H9 (cell line): ENCODE data around the gene CLOCK. TPM values are rescaled to one million over a fixed set of nuclear protein-coding genes. Genes with fewer than 3 reads are reported as not detected.

Experiments
- DNase-seq: peaks from one replicate; pipeline ENCODE4 v3.0.0-alpha.2; 2017
- H2AFZ ChIP-seq: one replicate; pipeline ENCODE4 v1.6.1; 2013; ENCODE audit warnings: mild to moderate bottlenecking, low read length, control low read depth, moderate library complexity
- H2AK5ac ChIP-seq: 2 replicates; pipeline ENCODE4 v1.6.1; 2013; ENCODE audit warnings: low read length, control low read depth, mixed read lengths; ENCODE audit not compliant: insufficient read length
- H2BK120ac ChIP-seq: one replicate; pipeline ENCODE4 v1.6.1; 2013; ENCODE audit warnings: low read depth, mild to moderate bottlenecking, low read length, control low read depth, inconsistent platforms; ENCODE audit not compliant: poor library complexity, severe bottlenecking
- H2BK12ac ChIP-seq: 2 replicates; pipeline ENCODE4 v1.6.1; 2013; ENCODE audit warnings: low read length, control low read depth, mixed read lengths, low read depth; ENCODE audit not compliant: insufficient read length
- H2BK15ac ChIP-seq: 2 replicates; pipeline ENCODE4 v1.6.1; 2013; ENCODE audit warnings: low read depth, low read length, control low read depth
- H2BK20ac ChIP-seq: one replicate; pipeline ENCODE4 v1.6.1; 2013; ENCODE audit warnings: low read depth, mild to moderate bottlenecking, low read length, control low read depth, inconsistent platforms; ENCODE audit not compliant: poor library complexity, severe bottlenecking
- H2BK5ac ChIP-seq: 2 replicates; pipeline ENCODE4 v1.6.1; 2013; ENCODE audit warnings: low read length, control low read depth, mixed read lengths; ENCODE audit not compliant: insufficient read length
- H3K14ac ChIP-seq: 2 replicates; pipeline ENCODE4 v1.6.1; 2013; ENCODE audit warnings: low read length, control low read depth; ENCODE audit not compliant: insufficient read depth
- H3K18ac ChIP-seq: 2 replicates; pipeline ENCODE4 v1.6.1; 2013; ENCODE audit warnings: low read depth, mild to moderate bottlenecking, mixed read lengths, low read length, control low read depth; ENCODE audit not compliant: insufficient read length
- H3K23ac ChIP-seq: 2 replicates; pipeline ENCODE4 v1.6.1; 2013; ENCODE audit warnings: low read length, control low read depth, mixed read lengths, low read depth; ENCODE audit not compliant: insufficient read length
- H3K23me2 ChIP-seq: 2 replicates; pipeline ENCODE4 v1.6.1; 2013; ENCODE audit warnings: low read depth, mild to moderate bottlenecking, mixed read lengths, low read length, control low read depth; ENCODE audit not compliant: insufficient read length, poor library complexity, severe bottlenecking
- H3K27ac ChIP-seq: 2 replicates; pipeline ENCODE4 v1.5.1; 2013; ENCODE audit warnings: low read length, control low read depth, mixed read lengths, low read depth; ENCODE audit not compliant: insufficient read length
- H3K27me3 ChIP-seq: 2 replicates; pipeline ENCODE4 v1.6.1; 2013; ENCODE audit warnings: low read length, control low read depth, inconsistent platforms; ENCODE audit not compliant: insufficient read depth
- H3K4ac ChIP-seq: 2 replicates; pipeline ENCODE4 v1.6.1; 2013; ENCODE audit warnings: low read depth, mild to moderate bottlenecking, control low read depth, inconsistent platforms, low read length, moderate library complexity
- H3K4me1 ChIP-seq: 2 replicates; pipeline ENCODE4 v1.6.1; 2013; ENCODE audit warnings: low read length, control low read depth, inconsistent platforms; ENCODE audit not compliant: insufficient read depth
- H3K4me2 ChIP-seq: 2 replicates; pipeline ENCODE4 v1.6.1; 2013; ENCODE audit warnings: low read length, control low read depth, mixed read lengths; ENCODE audit not compliant: insufficient read length, insufficient read depth
- H3K56ac ChIP-seq: 2 replicates; pipeline ENCODE4 v1.6.1; 2013; ENCODE audit warnings: low read depth, mild to moderate bottlenecking, mixed read lengths, low read length, control low read depth; ENCODE audit not compliant: insufficient read length
- H3K79me1 ChIP-seq: 2 replicates; pipeline ENCODE4 v1.6.1; 2013; ENCODE audit warnings: low read depth, mild to moderate bottlenecking, moderate library complexity, low read length, control low read depth, inconsistent platforms; ENCODE audit not compliant: insufficient read depth, poor library complexity, severe bottlenecking
- H3K79me2 ChIP-seq: 2 replicates; pipeline ENCODE4 v1.6.1; 2013; ENCODE audit warnings: low read length, control low read depth, inconsistent platforms; ENCODE audit not compliant: insufficient read depth
- H3K9ac ChIP-seq: 2 replicates; pipeline ENCODE4 v1.6.1; 2013; ENCODE audit warnings: low read length, control low read depth, mixed read lengths; ENCODE audit not compliant: insufficient read length; ENCODE audit errors: extremely low read depth
- H3K9me3 ChIP-seq: one replicate; pipeline ENCODE4 v1.6.1; 2013; ENCODE audit warnings: low read depth, low read length, inconsistent platforms; ENCODE audit not compliant: control insufficient read depth
- H3T11ph ChIP-seq: one replicate; pipeline ENCODE4 v1.6.1; 2013; ENCODE audit warnings: mild to moderate bottlenecking, low read length, control low read depth, inconsistent platforms
- H4K20me1 ChIP-seq: one replicate; pipeline ENCODE4 v1.6.1; 2013; ENCODE audit not compliant: control insufficient read depth, insufficient read length, insufficient read depth
- H4K5ac ChIP-seq: 2 replicates; pipeline ENCODE4 v1.6.1; 2013; ENCODE audit warnings: low read depth, mild to moderate bottlenecking, mixed read lengths, low read length, control low read depth; ENCODE audit not compliant: insufficient read length
- H4K8ac ChIP-seq: replicated peaks from 2 replicates; pipeline ENCODE4 v1.6.1; 2013; ENCODE audit warnings: low read length, control low read depth, mixed read lengths, low read depth; ENCODE audit not compliant: insufficient read length
- H4K91ac ChIP-seq: 2 replicates; pipeline ENCODE4 v1.6.1; 2013; ENCODE audit warnings: low read depth, mild to moderate bottlenecking, moderate library complexity, mixed read lengths, low read length, control low read depth; ENCODE audit not compliant: insufficient read length
- H3K27ac Mint-ChIP-seq, 3 experiments: 2 replicates in 2 of 3; 3 replicates in 1 of 3; pipeline ENCODE4 v1.8.0; 2020 to 2021; ENCODE audit warnings: mixed read lengths in 3 of 3, mild to moderate bottlenecking in 1 of 3, moderate library complexity in 1 of 3
- H3K27me3 Mint-ChIP-seq: 2 replicates; pipeline ENCODE4 v1.8.0; 2021; ENCODE audit warnings: low read depth, mild to moderate bottlenecking, moderate library complexity, mixed read lengths
- H3K36me3 Mint-ChIP-seq, 3 experiments: 2 replicates in 2 of 3; 3 replicates in 1 of 3; pipeline ENCODE4 v1.8.0; 2020 to 2021; ENCODE audit warnings: low read depth in 3 of 3, mixed read lengths in 3 of 3; ENCODE audit not compliant: insufficient read depth in 1 of 3
- H3K4me1 Mint-ChIP-seq, 2 experiments: 2 replicates each; pipeline ENCODE4 v1.8.0; 2020; ENCODE audit warnings: mixed read lengths in 2 of 2
- H3K4me3 Mint-ChIP-seq, 2 experiments: 2 replicates in 1 of 2; 3 replicates in 1 of 2; pipeline ENCODE4 v1.8.0; 2020 to 2021; ENCODE audit warnings: mild to moderate bottlenecking in 2 of 2, mixed read lengths in 2 of 2, moderate library complexity in 1 of 2
- H3K9me3 Mint-ChIP-seq, 2 experiments: 2 replicates in 1 of 2; 3 replicates in 1 of 2; pipeline ENCODE4 v1.8.0; 2020; ENCODE audit warnings: mild to moderate bottlenecking in 2 of 2, mixed read lengths in 2 of 2, moderate library complexity in 1 of 2
- CTCF ChIP-seq: fragments of 200-600 bp; sonication (generic); conservative IDR thresholded peaks from 3 replicates; pipeline ENCODE4 v1.8.0; 2021; ENCODE audit warnings: antibody characterized with exemption, mild to moderate bottlenecking
- WGBS: extraction: QIAGEN DNeasy Blood & Tissue Kit; methylation state at CpG from one replicate; pipeline ENCODE4 v1.1.7; 2013; ENCODE audit warnings: missing lambda C conversion rate, low lambda C conversion rate, mixed read lengths; ENCODE audit not compliant: insufficient read length; ENCODE audit errors: extremely low coverage; 5-methylcytosine and 5-hydroxymethylcytosine counted together
- total RNA-seq: library from RNA; stranded (reverse); gene quantifications from 2 replicates; pipeline ENCODE4 v1.2.1, GENCODE V29; 2021

Gene CLOCK
- total RNA-seq, 1 experiment from 2014 or later = 16.2 TPM

GRCh38 chr4:55396308-55397125 lies 150.2 kb downstream of the CLOCK start:
- H3K79me2 ChIP-seq = peaks cover 33% of the 10 kb centered on the region
- DNase-seq = peak; percentile 40

More at GRCh38 chr4:55396308-55397125, 150.2 kb downstream of the CLOCK start:
- no peak overlapping the region for H2AFZ ChIP-seq
- no peak overlapping the region for H4K91ac ChIP-seq
- H2BK20ac ChIP-seq = no peak overlapping the region
- no peak overlapping the region for H2BK12ac ChIP-seq
- H4K8ac ChIP-seq = no peak overlapping the region
- peaks cover 31 to 32% of the 10 kb centered on the region in 2 experiments for H3K4me1 Mint-ChIP-seq
- no peaks in the 10 kb centered on the region for H3K4me1 ChIP-seq
- no peak overlapping the region for H2BK5ac ChIP-seq
- no peak overlapping the region for H2BK120ac ChIP-seq
- H4K5ac ChIP-seq = no peak overlapping the region
- no peaks in the 10 kb centered on the region; the same call in 1 of the 2 replicates for H3K27me3 Mint-ChIP-seq
- H2AK5ac ChIP-seq = no peak overlapping the region
- no CpG with 5 or more reads among the region's 41 CpGs for WGBS
- no peak overlapping the region for H3T11ph ChIP-seq
- no peak overlapping the region for H3K18ac ChIP-seq
- peak overlapping the region; percentile 83 for H3K4me2 ChIP-seq
- peak overlapping the region; percentile 94 for H3K9ac ChIP-seq
- H3K14ac ChIP-seq = peak overlapping the region; percentile 95
- no peak overlapping the region for H3K27ac ChIP-seq
- H3K4ac ChIP-seq = no peak overlapping the region
- peak overlapping the region; percentile 91 to 93 for H3K4me3 Mint-ChIP-seq
- H3K79me1 ChIP-seq = no peaks in the 10 kb centered on the region
- peaks cover 10% of the 10 kb centered on the region for H3K23me2 ChIP-seq
- no peak overlapping the region for H3K23ac ChIP-seq
- H4K20me1 ChIP-seq = no peaks in the 10 kb centered on the region
- no peaks in the 10 kb centered on the region for H3K27me3 ChIP-seq
- no peak overlapping the region for H3K56ac ChIP-seq
- H3K9me3 ChIP-seq = no peaks in the 10 kb centered on the region
- H3K27ac Mint-ChIP-seq = peak overlapping the region in 2 of 3 experiments; percentile 81 to 86; a peak in 5 of 7 replicates
- TF ChIP-seq CTCF = no peak
- peaks cover 26 to 37% (median 33%) of the 10 kb centered on the region in 3 experiments for H3K36me3 Mint-ChIP-seq
- no peaks in the 10 kb centered on the region; a peak in 1 of 5 replicates for H3K9me3 Mint-ChIP-seq
- no peak overlapping the region for H2BK15ac ChIP-seq
